Measurements from ENCODE around the gene ODF2. TPM values are rescaled to one million over a fixed set of nuclear protein-coding genes. Genes with fewer than 3 reads are reported as not detected.

Gene ODF2
- total RNA-seq, 1 experiment from 2014 or later, result 46.8 TPM

GRCh38 chr9:128470560-128470959 is 14.8 kb downstream of the ODF2 start (continued):
- TF ChIP-seq CTCF (IDR thresholded peaks at IDR 0.05 in 2 of 3, conservative IDR thresholded peaks at IDR 0.05 in 1 of 3; ENCODE audit: borderline replicate concordance in 1 of 3, insufficient read depth in 1 of 3, low read depth in 2 of 3, low read length in 2 of 3) (no peak), POLR2AphosphoS5 (IDR thresholded peaks at IDR 0.05; ENCODE audit: low read depth, low read length) (no peak)

GRCh38 chr9:128473104-128473503 is 17.3 kb downstream of the ODF2 start:
- no peak overlapping the region for H3K4me2 ChIP-seq (ENCODE audit: low read length)
- H3K79me2 ChIP-seq (ENCODE audit: insufficient read depth, low read length), result no peaks in the 10 kb centered on the region
- ATAC-seq, result no peak
- H2AFZ ChIP-seq (ENCODE audit: low read depth, low read length, poor library complexity, severe bottlenecking), result no peak overlapping the region
- H3K9me3 ChIP-seq (ENCODE audit: control insufficient read depth in 1 of 2, insufficient read depth in 1 of 2, low read depth in 1 of 2, low read length in 2 of 2), result no peaks in the 10 kb centered on the region
- H3K4me3 ChIP-seq (replicated peaks in 1 of 2; ENCODE audit: low read depth in 1 of 2, low read length in 2 of 2), result no peak overlapping the region
- TF ChIP-seq EZH2phosphoT487 (IDR thresholded peaks at IDR 0.05; ENCODE audit: borderline replicate concordance), result no peak
- TF ChIP-seq ZFX (IDR thresholded peaks at IDR 0.05), result no peak
- no peak for TF ChIP-seq RAD21 (IDR thresholded peaks at IDR 0.05; ENCODE audit: low read depth)
- no peak for TF ChIP-seq CEBPB (IDR thresholded peaks at IDR 0.05; ENCODE audit: low read depth)
- TF ChIP-seq CBX3 (IDR thresholded peaks at IDR 0.05; ENCODE audit: low read depth), result no peak
- no peak for TF ChIP-seq ZBTB33 (IDR thresholded peaks at IDR 0.05; ENCODE audit: extremely low read depth, insufficient replicate concordance, low read length)
- TF ChIP-seq POLR2A (IDR thresholded peaks at IDR 0.05; ENCODE audit: borderline replicate concordance, extremely low read depth, insufficient read depth, insufficient read length), result no peak
- TF ChIP-seq SIN3A (IDR thresholded peaks at IDR 0.05; ENCODE audit: low read depth), result no peak
- no peak for TF ChIP-seq ELF1 (IDR thresholded peaks at IDR 0.05; ENCODE audit: borderline replicate concordance, low read depth)
- no peak for TF ChIP-seq ZNF274 (IDR thresholded peaks at IDR 0.05; ENCODE audit: low read depth, low read length)
- TF ChIP-seq JUND (IDR thresholded peaks at IDR 0.05), result no peak
- TF ChIP-seq REST (IDR thresholded peaks at IDR 0.05; ENCODE audit: low read depth), result no peak
- intact Hi-C loops (cut with micrococcal nuclease), result no loop called here
- no peaks in the 10 kb centered on the region for H4K20me1 ChIP-seq (ENCODE audit: insufficient read depth)
- no peaks in the 10 kb centered on the region for H3K4me1 ChIP-seq (ENCODE audit: control insufficient read depth in 1 of 2, insufficient read depth in 2 of 2, low read length in 2 of 2)
- CTCF ChIA-PET, result no interaction called here
- no peaks in the 10 kb centered on the region for H3K9me2 ChIP-seq (ENCODE audit: insufficient read depth)
- no TSS peak for BruUV-seq (replicated peaks)
- H3K27me3 ChIP-seq (ENCODE audit: insufficient read depth, low read length), result no peaks in the 10 kb centered on the region
- peaks cover 16 to 20% of the 10 kb centered on the region in 2 experiments for H3K36me3 ChIP-seq (ENCODE audit: control insufficient read depth in 1 of 2, insufficient read depth in 2 of 2, low read length in 2 of 2)
- H3K9ac ChIP-seq (ENCODE audit: low read length), result no peak overlapping the region
- POLR2A ChIA-PET, result no interaction called here
- H3K27ac ChIP-seq (ENCODE audit: low read depth, low read length), result no peak overlapping the region
- RAD21 ChIA-PET (ENCODE audit: low non-redundant PET in 1 of 2, low total read pairs in 2 of 2, uncharacterized antibody in 2 of 2, unreplicated experiment in 2 of 2), result no interaction called here
- DNase-seq (ENCODE audit: low read depth, low spot score), result no peak
